Measurements from ENCODE around the gene PLA1A. TPM values are rescaled to one million over a fixed set of nuclear protein-coding genes. Genes with fewer than 3 reads are reported as not detected.
A peak's percentile ranks its signal among the peaks of the same experiment; 100 is the strongest.

PLA1A gene
- total and polyA plus RNA-seq, 10 of the 15 experiments (the other 5 are each of a cell fraction or from before 2014, with no cell fraction given): 2.9 to 106 (median 4.8) TPM

DNA sequence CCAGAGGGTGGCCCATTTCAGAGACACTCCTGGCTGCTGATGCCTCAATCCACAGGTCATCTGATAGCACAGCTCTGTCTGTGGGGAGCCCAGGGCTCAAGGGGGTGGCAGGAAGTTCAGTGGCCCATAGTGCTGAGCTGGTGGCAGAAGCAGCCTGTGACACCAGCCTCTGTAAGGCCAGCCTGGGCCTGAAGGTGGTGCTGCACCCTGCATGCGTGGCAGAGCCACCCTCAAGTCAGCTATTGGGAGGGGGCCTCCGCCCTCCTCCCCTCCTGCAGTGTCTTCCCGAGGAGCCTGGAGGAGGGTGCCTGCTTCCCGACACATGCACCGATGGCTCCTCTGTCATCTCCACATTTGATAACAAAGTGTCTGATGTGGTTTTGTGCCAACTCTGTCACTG, 3.0 kb downstream of the PLA1A start (continued):
- TF ChIP-seq, protein P1, sequence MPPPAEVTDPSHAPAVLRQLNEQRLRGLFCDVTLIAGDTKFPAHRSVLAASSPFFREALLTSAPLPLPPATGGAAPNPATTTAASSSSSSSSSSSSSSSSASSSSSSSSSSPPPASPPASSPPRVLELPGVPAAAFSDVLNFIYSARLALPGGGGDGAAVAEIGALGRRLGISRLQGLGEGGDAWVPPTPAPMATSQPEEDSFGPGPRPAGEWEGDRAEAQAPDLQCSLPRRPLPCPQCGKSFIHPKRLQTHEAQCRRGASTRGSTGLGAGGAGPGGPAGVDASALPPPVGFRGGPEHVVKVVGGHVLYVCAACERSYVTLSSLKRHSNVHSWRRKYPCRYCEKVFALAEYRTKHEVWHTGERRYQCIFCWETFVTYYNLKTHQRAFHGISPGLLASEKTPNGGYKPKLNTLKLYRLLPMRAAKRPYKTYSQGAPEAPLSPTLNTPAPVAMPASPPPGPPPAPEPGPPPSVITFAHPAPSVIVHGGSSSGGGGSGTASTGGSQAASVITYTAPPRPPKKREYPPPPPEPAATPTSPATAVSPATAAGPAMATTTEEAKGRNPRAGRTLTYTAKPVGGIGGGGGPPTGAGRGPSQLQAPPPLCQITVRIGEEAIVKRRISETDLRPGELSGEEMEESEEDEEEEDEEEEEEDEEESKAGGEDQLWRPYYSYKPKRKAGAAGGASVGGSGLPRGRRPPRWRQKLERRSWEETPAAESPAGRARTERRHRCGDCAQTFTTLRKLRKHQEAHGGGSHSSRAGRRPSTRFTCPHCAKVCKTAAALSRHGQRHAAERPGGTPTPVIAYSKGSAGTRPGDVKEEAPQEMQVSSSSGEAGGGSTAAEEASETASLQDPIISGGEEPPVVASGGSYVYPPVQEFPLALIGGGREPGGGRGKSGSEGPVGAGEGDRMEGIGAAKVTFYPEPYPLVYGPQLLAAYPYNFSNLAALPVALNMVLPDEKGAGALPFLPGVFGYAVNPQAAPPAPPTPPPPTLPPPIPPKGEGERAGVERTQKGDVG (CRISPR knock-in tag; IDR thresholded peaks at IDR 0.05): no peak
- TF ChIP-seq IKZF2 (IDR thresholded peaks at IDR 0.05) (peak; percentile 63 to 67; a peak in 3 of 4 replicates), JUND (IDR thresholded peaks at IDR 0.05; ENCODE audit: low read depth, low read length) (no peak), RAD51 (IDR thresholded peaks at IDR 0.05) (0 out of 2 replicates have a peak, but pooled peaks have one; percentile 14), SMAD5 (IDR thresholded peaks at IDR 0.05; ENCODE audit: low read depth) (no peak), WRNIP1 (IDR thresholded peaks at IDR 0.05; ENCODE audit: borderline replicate concordance, low read depth, low read length) (no peak), NRF1 (conservative IDR thresholded peaks at IDR 0.05; ENCODE audit: low read depth, low read length) (no peak), FOXK2 (IDR thresholded peaks at IDR 0.05) (no peak), NR2C2 (IDR thresholded peaks at IDR 0.05; ENCODE audit: borderline replicate concordance, control insufficient read depth, insufficient read length, low read depth) (no peak), IKZF1 (conservative IDR thresholded peaks at IDR 0.05) (peak; percentile 82), TCF12 (IDR thresholded peaks at IDR 0.05; ENCODE audit: low read depth, low read length) (no peak), MEF2B (IDR thresholded peaks at IDR 0.05; ENCODE audit: partially characterized antibody, poor library complexity, severe bottlenecking) (peak; percentile 54), NR2F1 (conservative IDR thresholded peaks at IDR 0.05) (0 out of 2 replicates have a peak, but pooled peaks have one; percentile 24), NR2C1 (IDR thresholded peaks at IDR 0.05) (no peak), BRCA1 (IDR thresholded peaks at IDR 0.05; ENCODE audit: low read depth, low read length) (no peak)
- TF ChIP-seq, protein P2, sequence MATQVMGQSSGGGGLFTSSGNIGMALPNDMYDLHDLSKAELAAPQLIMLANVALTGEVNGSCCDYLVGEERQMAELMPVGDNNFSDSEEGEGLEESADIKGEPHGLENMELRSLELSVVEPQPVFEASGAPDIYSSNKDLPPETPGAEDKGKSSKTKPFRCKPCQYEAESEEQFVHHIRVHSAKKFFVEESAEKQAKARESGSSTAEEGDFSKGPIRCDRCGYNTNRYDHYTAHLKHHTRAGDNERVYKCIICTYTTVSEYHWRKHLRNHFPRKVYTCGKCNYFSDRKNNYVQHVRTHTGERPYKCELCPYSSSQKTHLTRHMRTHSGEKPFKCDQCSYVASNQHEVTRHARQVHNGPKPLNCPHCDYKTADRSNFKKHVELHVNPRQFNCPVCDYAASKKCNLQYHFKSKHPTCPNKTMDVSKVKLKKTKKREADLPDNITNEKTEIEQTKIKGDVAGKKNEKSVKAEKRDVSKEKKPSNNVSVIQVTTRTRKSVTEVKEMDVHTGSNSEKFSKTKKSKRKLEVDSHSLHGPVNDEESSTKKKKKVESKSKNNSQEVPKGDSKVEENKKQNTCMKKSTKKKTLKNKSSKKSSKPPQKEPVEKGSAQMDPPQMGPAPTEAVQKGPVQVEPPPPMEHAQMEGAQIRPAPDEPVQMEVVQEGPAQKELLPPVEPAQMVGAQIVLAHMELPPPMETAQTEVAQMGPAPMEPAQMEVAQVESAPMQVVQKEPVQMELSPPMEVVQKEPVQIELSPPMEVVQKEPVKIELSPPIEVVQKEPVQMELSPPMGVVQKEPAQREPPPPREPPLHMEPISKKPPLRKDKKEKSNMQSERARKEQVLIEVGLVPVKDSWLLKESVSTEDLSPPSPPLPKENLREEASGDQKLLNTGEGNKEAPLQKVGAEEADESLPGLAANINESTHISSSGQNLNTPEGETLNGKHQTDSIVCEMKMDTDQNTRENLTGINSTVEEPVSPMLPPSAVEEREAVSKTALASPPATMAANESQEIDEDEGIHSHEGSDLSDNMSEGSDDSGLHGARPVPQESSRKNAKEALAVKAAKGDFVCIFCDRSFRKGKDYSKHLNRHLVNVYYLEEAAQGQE (IDR thresholded peaks at IDR 0.05; ENCODE audit: low read depth, low read length): no peak
- TF ChIP-seq, protein P3, sequence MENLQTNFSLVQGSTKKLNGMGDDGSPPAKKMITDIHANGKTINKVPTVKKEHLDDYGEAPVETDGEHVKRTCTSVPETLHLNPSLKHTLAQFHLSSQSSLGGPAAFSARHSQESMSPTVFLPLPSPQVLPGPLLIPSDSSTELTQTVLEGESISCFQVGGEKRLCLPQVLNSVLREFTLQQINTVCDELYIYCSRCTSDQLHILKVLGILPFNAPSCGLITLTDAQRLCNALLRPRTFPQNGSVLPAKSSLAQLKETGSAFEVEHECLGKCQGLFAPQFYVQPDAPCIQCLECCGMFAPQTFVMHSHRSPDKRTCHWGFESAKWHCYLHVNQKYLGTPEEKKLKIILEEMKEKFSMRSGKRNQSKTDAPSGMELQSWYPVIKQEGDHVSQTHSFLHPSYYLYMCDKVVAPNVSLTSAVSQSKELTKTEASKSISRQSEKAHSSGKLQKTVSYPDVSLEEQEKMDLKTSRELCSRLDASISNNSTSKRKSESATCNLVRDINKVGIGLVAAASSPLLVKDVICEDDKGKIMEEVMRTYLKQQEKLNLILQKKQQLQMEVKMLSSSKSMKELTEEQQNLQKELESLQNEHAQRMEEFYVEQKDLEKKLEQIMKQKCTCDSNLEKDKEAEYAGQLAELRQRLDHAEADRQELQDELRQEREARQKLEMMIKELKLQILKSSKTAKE (IDR thresholded peaks at IDR 0.05; ENCODE audit: low read depth, poor library complexity, severe bottlenecking): peak; percentile 24
- TF ChIP-seq, protein P4, sequence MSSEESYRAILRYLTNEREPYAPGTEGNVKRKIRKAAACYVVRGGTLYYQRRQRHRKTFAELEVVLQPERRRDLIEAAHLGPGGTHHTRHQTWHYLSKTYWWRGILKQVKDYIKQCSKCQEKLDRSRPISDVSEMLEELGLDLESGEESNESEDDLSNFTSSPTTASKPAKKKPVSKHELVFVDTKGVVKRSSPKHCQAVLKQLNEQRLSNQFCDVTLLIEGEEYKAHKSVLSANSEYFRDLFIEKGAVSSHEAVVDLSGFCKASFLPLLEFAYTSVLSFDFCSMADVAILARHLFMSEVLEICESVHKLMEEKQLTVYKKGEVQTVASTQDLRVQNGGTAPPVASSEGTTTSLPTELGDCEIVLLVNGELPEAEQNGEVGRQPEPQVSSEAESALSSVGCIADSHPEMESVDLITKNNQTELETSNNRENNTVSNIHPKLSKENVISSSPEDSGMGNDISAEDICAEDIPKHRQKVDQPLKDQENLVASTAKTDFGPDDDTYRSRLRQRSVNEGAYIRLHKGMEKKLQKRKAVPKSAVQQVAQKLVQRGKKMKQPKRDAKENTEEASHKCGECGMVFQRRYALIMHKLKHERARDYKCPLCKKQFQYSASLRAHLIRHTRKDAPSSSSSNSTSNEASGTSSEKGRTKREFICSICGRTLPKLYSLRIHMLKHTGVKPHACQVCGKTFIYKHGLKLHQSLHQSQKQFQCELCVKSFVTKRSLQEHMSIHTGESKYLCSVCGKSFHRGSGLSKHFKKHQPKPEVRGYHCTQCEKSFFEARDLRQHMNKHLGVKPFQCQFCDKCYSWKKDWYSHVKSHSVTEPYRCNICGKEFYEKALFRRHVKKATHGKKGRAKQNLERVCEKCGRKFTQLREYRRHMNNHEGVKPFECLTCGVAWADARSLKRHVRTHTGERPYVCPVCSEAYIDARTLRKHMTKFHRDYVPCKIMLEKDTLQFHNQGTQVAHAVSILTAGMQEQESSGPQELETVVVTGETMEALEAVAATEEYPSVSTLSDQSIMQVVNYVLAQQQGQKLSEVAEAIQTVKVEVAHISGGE (CRISPR knock-in tag; IDR thresholded peaks at IDR 0.05): no peak

All from GM12878 (cell line).